Endothelial cell (in vitro differentiated cells): ENCODE data around the gene SCNN1B. TPM values are rescaled to one million over a fixed set of nuclear protein-coding genes. Genes with fewer than 3 reads are reported as not detected.
"Not testable (repeated sequence)": the region's sequence is repeated elsewhere in the genome, so short reads cannot be mapped to it uniquely, and the experiment has no call there.

ENCODE experiments used
- DNase-seq: peaks from one replicate; pipeline ENCODE4 v3.0.0; 2021; ENCODE audit warnings: low spot score
- H3K27ac Mint-ChIP-seq: one replicate; pipeline ENCODE4 v1.8.0; 2021; ENCODE audit warnings: mixed read lengths, inconsistent platforms; ENCODE audit not compliant: unreplicated experiment
- H3K27me3 Mint-ChIP-seq: one replicate; pipeline ENCODE4 v1.8.0; 2021; ENCODE audit warnings: mild to moderate bottlenecking, moderate library complexity, mixed read lengths, inconsistent platforms; ENCODE audit not compliant: unreplicated experiment
- H3K36me3 Mint-ChIP-seq: one replicate; pipeline ENCODE4 v1.8.0; 2021; ENCODE audit warnings: mild to moderate bottlenecking, low read depth, mixed read lengths, inconsistent platforms; ENCODE audit not compliant: unreplicated experiment
- H3K4me1 Mint-ChIP-seq: one replicate; pipeline ENCODE4 v1.8.0; 2021; ENCODE audit warnings: mild to moderate bottlenecking, mixed read lengths, inconsistent platforms; ENCODE audit not compliant: unreplicated experiment
- H3K4me3 Mint-ChIP-seq: one replicate; pipeline ENCODE4 v1.8.0; 2021; ENCODE audit warnings: mild to moderate bottlenecking, mixed read lengths, inconsistent platforms; ENCODE audit not compliant: unreplicated experiment
- H3K9me3 Mint-ChIP-seq: one replicate; pipeline ENCODE4 v1.8.0; 2021; ENCODE audit warnings: mixed read lengths, inconsistent platforms; ENCODE audit not compliant: unreplicated experiment
- long read RNA-seq: library from polyadenylated mRNA; unstranded; transcript quantifications from one replicate; pipeline ENCODE4 v2.0.0, GENCODE V29; 2020; ENCODE audit not compliant: unreplicated experiment
- total RNA-seq: library from RNA; stranded (reverse); fragmentation: NEBNext Ultra II Directional; extraction: Animal tissue kit (Norgen Biotek cat#: 25700); gene quantifications from one replicate; pipeline ENCODE4 v1.2.1, GENCODE V29; 2021; ENCODE audit not compliant: unreplicated experiment
- TF ChIP-seq, protein P1 (sequence below): fragments of 200-600 bp; sonication (generic); IDR thresholded peaks from one replicate; pipeline ENCODE4 v1.5.0; 2021; ENCODE audit warnings: antibody characterized with exemption; ENCODE audit not compliant: unreplicated experiment

SCNN1B gene, protein sequence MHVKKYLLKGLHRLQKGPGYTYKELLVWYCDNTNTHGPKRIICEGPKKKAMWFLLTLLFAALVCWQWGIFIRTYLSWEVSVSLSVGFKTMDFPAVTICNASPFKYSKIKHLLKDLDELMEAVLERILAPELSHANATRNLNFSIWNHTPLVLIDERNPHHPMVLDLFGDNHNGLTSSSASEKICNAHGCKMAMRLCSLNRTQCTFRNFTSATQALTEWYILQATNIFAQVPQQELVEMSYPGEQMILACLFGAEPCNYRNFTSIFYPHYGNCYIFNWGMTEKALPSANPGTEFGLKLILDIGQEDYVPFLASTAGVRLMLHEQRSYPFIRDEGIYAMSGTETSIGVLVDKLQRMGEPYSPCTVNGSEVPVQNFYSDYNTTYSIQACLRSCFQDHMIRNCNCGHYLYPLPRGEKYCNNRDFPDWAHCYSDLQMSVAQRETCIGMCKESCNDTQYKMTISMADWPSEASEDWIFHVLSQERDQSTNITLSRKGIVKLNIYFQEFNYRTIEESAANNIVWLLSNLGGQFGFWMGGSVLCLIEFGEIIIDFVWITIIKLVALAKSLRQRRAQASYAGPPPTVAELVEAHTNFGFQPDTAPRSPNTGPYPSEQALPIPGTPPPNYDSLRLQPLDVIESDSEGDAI
- total RNA-seq = not detected
- long read RNA-seq = 0 reads

DNA sequence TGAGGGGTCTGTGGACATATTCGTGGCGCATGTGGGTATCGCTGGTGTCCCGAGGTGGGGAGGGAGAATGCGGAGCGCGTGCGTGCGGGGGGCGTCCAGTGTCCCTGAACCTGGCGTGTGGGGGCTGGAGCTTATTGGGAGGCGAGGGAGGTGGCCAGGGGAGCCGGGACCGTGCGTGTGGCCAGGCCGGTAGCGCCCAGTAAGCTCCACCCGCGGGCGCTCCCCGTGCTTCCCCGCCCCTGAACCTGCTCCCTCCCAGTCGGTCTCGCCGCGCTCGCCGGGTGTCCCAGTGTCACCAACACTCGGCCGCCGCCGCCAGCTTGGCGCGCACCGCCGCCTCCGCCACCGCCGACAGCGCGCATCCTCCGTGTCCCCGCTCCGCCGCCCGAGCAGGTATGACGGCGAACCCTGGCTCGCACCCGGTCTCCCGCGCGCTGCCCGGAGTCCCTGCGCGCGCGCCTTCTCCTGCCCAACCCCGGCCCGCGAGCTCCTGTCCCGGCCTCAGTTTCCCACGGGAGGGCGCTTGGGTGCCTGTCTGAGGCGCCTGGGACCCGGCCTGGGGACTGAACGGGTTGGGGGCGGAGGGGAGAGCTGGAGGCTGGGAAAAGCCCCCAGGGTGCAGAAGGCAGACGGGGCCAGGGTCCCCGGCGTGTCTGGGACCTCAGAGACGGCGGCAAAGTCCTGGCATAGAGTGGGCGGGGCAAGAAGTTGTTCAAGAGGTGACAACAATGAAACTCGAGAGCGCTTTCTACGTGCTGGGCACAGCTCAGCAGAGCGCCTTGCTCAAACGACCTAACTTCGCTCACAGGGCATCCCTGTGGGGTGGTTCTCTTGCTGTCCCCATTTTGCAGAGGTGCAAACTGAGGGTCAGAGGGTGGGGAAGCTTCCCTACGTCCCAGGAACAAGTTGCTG is at the start of gene SCNN1B:
Gene SCNN1B (plus strand): TSS at position 258 of the 912 bp plus-strand sequence. CDS start 46,298 bp downstream, outside the sequence.
- TF ChIP-seq, protein P1, sequence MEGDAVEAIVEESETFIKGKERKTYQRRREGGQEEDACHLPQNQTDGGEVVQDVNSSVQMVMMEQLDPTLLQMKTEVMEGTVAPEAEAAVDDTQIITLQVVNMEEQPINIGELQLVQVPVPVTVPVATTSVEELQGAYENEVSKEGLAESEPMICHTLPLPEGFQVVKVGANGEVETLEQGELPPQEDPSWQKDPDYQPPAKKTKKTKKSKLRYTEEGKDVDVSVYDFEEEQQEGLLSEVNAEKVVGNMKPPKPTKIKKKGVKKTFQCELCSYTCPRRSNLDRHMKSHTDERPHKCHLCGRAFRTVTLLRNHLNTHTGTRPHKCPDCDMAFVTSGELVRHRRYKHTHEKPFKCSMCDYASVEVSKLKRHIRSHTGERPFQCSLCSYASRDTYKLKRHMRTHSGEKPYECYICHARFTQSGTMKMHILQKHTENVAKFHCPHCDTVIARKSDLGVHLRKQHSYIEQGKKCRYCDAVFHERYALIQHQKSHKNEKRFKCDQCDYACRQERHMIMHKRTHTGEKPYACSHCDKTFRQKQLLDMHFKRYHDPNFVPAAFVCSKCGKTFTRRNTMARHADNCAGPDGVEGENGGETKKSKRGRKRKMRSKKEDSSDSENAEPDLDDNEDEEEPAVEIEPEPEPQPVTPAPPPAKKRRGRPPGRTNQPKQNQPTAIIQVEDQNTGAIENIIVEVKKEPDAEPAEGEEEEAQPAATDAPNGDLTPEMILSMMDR = no peak
- peak within 1 kb of the TSS; percentile 69 for H3K4me3 Mint-ChIP-seq
- no peak within 1 kb of the TSS for H3K27ac Mint-ChIP-seq
- peaks cover 12% of the 10 kb centered on the region for H3K27me3 Mint-ChIP-seq
- H3K9me3 Mint-ChIP-seq = no peaks in the 10 kb centered on the region
- peaks cover 6% of the 10 kb centered on the region for H3K4me1 Mint-ChIP-seq
- H3K36me3 Mint-ChIP-seq = no peaks in the 10 kb centered on the region
- peak; percentile 24 for DNase-seq

DNA sequence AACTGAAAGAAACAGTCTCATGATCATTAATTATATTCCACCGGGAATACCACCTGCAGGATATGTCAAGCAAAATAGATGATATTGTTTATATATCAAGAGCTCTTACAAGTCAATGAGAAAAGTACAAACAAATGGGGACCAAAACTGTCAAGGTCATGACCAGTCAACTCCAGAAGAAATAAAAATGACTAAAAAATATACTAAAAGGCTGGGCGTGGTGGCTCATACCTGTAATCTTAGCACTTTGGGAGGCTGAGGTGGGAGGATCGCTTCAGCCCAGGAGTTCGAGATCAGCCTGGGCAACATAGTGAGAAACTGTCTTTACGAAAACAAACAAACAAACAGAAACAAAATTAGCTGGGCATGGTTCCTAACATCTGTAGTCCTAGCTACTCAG is 49.8 kb upstream of the SCNN1B start:
- TF ChIP-seq, protein P1 = no peak
- no peaks in the 10 kb centered on the region for H3K4me1 Mint-ChIP-seq
- no peak overlapping the region for H3K4me3 Mint-ChIP-seq
- H3K27me3 Mint-ChIP-seq = peaks cover 2% of the 10 kb centered on the region
- no peak for DNase-seq
- peaks cover 5% of the 10 kb centered on the region for H3K9me3 Mint-ChIP-seq
- H3K27ac Mint-ChIP-seq = no peak overlapping the region
- no peaks in the 10 kb centered on the region for H3K36me3 Mint-ChIP-seq

DNA sequence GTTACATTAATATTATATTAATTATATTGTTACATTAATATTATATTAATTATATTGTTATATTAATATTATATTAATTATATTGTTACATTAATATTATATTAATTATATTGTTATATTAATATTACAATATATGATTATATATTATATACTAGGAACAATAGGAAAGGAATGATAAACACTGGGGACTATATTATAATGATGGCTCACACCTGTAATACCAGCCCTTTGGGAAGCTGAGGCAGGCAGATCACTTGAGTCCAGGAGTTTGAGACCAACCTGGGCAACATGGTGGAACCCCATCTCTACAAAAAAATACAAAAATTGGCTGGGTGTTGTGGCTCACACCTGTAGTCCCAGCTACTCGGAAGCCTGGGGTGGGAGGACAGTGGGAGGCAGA is 48.5 kb upstream of the SCNN1B start:
- H3K4me1 Mint-ChIP-seq, H3K27ac Mint-ChIP-seq: not testable (repeated sequence)

DNA sequence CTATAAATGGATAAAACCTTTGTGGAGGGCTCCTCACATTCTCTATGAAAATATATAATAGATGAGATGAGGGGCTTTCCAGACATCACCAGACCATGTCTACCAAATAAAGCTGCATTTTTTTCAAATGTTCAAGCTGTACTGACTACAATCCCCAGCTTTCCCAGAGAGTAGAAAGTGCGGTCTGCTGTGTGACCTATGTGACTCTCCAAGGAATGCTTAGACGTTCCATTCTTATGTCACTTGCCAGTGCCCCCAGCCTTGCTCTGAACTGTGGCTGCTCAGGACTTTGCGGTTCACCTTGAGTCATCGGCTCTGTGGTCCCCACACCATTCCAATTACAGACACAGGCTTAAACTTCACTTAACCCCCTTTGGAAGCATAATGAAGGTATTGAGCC is 47.8 kb upstream of the SCNN1B start:
- Mint-ChIP-seq H3K36me3 (no peaks in the 10 kb centered on the region), H3K4me3 (no peak overlapping the region), H3K27me3 (peaks cover 4% of the 10 kb centered on the region), H3K27ac (no peak overlapping the region), H3K9me3 (peaks cover 5% of the 10 kb centered on the region), H3K4me1 (no peaks in the 10 kb centered on the region)
- no peak for DNase-seq
- TF ChIP-seq, protein P1 = no peak

More for the DNA sequence above, 48.5 kb upstream of the SCNN1B start:
- H3K27me3 Mint-ChIP-seq, H3K36me3 Mint-ChIP-seq, DNase-seq, H3K9me3 Mint-ChIP-seq, H3K4me3 Mint-ChIP-seq: not testable (repeated sequence)

- no peaks in the 10 kb centered on the region for H3K4me1 Mint-ChIP-seq
- H3K4me3 Mint-ChIP-seq = no peak overlapping the region
- TF ChIP-seq, protein P1 = no peak
- H3K27me3 Mint-ChIP-seq = peaks cover 4% of the 10 kb centered on the region
- no peak overlapping the region for H3K27ac Mint-ChIP-seq
- peaks cover 5% of the 10 kb centered on the region for H3K9me3 Mint-ChIP-seq
- H3K36me3 Mint-ChIP-seq = no peaks in the 10 kb centered on the region
- no peak for DNase-seq
Measured at GRCh38 chr16:23255000-23255399, 47.1 kb upstream of the SCNN1B start.
